ENCODE data around the gene FAM110C.
"Not testable (repeated sequence)": the region's sequence is repeated elsewhere in the genome, so short reads cannot be mapped to it uniquely, and the experiment has no call there.

The FAM110C gene

DNA sequence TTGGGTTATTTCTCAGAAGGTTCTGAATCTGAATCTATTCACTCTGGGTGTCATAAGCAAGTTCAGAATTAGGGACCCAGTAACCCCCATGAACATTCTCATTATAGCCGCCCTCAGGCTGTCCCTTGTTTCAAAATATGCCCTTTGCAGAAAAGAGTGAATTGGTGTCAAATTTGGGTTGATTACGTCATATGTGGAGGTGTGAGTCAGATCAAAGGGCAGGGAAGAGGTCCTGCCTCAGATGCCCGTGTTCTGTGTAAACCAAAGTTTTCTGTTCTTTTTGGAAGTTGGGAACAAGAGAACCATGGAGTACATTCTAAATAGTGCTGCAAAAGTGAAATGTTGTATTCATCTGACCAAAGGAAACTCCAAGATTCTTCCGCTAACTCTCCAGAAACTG lies 5.8 kb downstream of the FAM110C start:
- DNase-seq = no peak

DNA sequence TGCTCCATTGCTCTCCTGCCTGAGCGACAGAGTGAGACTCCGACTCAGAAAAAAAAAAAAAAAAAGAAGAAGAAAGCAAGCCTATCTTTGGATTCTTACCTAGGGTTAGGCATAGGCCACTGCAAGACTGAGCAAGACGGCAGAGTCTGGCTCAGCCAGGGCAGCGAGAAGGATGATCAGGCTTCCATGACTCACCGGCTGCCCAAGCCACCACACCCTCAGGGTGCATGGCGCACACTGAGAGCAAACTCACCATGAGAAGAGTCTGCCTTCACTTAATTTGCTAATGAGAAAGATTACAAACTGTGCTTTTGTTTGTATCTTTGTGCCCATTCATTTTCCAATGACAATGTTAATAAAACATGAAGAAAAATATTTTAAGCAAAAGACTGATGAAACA lies 8.2 kb downstream of the FAM110C start:
- DNase-seq = no peak

DNA sequence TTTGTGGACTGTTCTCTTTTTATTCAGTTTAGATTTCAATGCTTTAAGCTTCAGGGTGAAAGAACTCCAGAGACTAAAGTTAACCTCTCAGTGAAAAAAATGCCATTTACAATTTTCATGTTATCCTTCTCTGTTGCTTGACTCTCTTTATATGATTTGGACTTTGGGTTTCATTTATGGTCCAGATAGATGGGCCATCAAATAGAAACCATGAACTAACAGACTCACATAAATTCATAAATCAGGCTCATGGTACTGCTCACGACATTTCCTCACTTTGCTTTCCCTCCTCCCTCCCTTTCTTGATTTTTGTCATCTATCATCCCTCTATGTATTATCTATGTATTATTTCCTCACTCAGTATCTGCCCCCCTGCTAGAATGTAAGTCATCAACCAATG lies 10.0 kb downstream of the FAM110C start:
- no peak for DNase-seq

DNA sequence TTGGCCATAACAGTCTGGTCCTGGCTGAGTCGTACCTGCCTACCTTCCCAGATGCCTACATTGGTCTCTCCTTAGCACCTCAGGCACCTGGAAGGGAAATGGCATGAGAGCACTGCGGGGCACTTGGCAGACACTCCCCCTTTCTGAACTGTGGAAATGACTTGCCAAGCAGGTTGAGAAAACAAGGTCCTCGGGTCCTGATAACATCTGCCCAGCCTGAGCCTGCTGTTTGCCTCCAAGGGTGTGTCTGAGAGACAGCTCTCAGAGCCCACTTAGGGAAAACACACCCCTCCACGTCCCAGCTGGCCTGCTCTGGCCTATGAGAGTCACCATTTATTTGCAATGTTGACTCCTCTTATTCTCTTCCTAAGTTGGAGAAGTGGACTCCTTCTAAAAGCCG lies 10.5 kb downstream of the FAM110C start:
- no peak for DNase-seq

DNA sequence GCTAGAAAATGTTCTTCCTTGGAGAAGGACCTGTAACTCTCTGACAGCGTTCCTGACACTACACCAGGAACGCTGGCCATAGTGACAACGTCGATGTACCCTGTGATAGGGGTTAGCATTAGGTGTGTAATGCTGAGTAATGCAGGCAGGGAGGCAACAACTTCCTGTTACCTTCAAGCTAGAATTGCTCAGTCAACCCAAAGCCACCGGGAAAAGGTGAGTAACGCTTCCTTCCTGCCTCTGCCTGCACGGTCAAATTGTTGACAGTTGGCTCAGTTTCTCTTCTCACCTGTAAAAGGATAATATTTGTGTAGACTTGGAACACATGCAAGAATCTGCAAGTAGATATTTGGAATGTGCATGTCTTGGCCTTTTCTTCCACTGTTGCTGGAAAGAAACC lies 12.7 kb downstream of the FAM110C start:
- no peak for DNase-seq

DNA sequence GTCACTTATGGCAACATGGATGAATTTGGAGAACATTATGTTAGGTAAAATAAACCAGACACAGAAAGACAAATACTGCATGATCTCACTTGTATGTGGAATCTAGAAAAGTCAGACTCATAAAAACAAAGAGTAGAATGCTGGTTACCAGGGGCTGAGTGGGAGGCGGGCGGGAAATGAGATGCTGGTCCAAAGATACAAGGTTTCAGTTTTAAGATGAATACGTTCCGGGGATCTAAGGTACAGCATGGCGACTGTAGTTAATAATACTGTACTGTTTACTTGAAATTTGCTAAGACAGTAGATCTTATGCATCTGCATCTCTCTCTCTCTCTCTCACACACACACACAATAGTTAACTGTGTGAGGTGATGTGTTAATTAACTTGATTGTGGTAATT lies 14.2 kb downstream of the FAM110C start:
- DNase-seq = no peak

DNA sequence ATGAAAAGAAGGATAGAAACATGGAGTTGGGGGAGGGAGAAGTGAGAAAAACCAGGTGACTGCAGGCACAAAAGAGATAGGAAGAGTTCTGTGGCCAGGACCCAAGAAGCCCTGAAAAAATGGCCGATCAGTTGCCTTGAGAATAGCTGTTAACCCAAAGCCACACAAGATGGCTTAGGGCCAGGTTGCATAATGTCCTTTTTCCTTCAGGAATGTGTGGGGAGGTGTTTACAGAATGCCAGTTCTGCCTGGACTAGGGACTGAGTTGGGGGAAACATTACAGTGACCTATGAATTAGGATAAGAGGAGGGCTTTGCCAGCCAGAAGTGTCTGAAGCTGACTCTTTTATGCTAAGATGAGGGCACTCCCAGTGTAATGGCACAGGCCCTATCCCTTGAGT lies 17.1 kb downstream of the FAM110C start:
- no peak for DNase-seq

DNA sequence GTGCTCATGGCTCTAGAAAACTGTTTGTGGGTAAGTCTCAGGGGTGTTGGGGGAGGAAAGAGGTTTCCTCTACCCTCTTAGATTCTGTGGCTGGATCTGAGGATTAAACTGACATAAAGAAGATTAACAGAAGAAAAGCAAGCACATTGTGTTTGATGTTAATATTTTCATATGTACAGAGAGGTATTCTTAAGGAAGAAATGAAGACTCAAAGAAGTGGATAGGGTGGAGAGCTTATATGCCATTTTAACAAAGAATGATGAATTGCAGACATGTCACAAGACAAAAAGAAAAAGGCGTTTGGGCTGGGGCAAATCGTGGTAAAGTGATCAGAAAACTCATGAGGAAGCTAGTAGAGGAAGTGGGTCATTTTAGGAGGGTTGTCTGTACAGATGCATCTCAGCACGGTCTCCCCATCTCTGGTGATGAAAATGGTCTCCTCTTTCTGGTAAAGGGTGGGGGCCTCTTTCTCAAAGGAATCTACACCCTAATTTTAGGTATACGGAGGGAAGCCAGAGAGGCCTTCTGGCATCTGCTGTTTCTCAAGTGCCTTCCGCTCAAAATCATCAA lies 17.8 kb downstream of the FAM110C start:
- DNase-seq = no peak

DNA sequence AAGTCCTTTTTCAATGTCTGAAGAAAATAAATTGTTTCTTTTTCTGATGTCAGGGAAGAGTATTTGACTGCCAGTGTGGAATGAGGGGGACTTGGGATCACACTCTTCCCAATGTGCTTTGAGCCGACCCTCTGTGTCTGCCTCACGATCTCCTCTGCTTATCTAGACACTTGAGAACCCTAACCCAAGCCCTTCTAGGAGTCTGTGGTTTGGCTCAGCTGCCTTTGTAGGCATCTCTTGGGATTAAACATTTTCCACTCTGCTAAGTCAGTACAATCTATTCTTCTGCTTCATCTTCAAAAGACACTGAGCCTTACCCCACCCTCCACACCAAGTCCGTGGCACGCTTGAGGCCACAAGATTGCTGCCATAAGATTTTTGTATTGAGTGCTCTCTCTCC lies 19.4 kb downstream of the FAM110C start:
- DNase-seq = no peak

DNA sequence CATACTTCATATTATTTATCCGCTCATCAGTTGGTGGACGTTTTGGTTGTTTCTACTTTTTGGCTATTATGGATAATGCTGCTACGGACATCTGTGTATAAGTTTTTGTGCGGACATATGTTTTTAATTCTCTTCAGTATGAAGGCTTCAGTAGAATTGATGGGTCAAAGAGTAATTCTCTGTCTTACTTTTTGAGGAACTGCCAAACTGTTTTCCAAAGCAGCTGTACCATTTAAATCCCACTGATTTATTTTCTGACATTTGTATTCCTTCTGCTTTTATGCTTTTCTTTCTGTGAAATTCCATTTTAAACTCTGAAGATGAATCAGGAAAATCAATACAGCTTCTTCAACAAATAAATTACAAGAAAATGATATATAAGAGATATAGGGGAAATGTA lies 20.8 kb downstream of the FAM110C start:
- no peak for DNase-seq

DNA sequence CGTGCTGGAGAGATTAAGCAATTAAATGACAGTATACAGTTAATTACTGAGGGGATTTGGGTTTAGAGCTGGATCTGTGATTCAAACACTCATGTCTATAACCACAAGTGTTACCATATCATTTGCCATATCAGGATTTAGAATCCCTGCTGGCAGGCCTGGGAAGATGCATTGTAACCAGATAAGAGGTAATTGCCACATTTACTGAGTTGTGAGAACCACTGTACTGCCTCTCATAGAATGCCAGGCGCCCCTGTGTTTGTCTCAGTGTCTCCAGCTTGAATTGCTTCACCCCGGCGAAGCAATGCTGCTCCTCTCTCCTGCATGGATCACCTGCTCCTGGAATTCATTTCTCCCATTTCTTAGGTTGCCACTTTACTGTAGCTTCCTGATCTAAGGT lies 21.7 kb downstream of the FAM110C start:
- DNase-seq = not testable (repeated sequence)

DNA sequence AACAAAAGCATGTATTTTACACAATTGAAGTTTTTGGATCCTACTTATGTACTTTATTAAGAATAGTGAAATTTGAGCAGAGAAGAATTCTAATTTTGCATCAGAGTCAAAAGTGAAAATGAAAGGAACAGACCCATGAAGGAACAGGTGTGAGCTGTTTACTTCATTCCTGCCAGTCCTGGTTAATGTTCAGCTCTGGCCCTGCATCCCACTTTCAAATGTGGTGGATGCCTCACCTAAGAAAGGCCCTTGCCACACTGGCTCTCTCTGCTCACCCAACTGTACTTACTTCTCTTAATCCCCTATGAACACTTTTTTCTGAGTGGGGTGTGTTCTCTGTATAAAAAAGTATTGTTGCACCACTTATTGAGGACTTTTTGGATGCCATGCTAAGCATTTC lies 22.2 kb downstream of the FAM110C start:
- DNase-seq = no peak

DNA sequence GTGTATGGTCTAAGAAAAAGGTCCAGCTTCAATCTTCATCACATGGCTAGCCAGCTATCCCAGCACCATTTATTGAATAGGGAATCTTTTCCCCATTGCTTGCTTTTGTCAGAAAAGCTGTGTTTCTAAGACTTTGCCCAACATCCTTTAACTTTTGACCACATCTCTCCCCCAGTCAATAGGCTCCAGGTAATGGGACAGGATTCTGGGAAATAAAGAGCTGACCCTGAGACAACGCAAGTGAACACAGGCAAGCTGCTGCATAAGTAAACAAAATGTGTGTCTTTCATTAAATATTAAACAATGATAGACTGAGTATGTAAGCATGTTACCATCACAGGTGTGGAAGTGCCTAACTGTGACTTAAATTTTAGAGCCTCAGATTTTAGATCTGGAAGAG lies 23.0 kb downstream of the FAM110C start:
- DNase-seq = no peak

DNA sequence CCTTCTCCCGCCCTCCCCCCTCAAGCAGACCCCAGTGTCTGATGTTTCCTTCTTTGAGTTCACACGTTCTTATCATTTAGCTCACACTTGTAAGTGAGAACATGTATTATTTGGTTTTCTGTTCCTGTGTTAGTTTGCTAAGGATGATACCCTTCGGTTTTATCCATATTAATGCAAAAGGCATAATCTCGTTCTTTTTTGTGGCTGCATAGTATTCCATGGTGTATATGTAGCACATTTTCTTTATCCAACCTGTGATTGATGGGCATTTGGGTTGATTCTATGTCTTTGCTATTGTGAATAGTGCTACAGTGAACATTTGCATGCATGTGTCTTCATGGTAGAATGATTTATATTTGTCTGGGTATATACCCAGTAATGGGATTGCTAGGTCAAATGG lies 24.1 kb downstream of the FAM110C start:
- not testable (repeated sequence) for DNase-seq

DNA sequence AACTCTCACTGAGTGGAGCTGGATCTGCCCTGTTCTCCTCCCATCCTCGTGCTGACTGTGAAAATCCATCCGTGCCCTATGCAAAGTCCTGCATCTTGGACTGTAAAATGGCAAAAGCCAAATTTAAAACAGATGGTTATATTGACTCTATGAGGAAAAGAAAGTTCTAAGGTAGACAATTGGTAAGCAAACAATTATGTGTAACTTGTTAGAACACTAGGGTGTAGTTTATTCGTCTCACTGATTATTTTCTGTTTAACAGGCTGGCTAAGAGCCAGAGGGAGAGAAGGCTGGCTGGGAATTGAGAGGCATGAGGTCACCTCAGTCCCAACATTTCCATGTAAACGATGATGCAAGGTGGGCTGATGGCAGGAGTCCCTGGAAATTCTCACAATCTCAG lies 26.0 kb downstream of the FAM110C start:
- DNase-seq = not testable (repeated sequence)

DNA sequence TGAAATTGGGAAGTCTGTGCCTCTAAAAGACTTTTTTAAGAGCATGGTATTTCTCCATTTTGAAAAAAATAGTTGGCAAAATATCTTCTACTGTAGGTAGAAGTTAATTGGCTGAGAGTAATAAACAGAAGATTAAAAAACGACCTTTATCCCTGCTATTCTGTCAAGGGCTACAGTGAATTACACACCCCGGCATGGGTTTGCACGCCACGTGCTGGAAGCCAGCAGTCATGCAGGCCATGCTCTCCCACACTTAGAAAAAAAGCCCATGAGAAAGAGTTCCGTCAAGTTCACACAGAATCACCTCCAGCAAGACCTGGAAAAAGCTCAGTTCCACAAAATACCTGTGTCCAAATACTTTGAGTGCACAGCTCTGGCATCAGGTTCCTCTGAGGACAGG lies 26.8 kb downstream of the FAM110C start:
- no peak for DNase-seq

DNA sequence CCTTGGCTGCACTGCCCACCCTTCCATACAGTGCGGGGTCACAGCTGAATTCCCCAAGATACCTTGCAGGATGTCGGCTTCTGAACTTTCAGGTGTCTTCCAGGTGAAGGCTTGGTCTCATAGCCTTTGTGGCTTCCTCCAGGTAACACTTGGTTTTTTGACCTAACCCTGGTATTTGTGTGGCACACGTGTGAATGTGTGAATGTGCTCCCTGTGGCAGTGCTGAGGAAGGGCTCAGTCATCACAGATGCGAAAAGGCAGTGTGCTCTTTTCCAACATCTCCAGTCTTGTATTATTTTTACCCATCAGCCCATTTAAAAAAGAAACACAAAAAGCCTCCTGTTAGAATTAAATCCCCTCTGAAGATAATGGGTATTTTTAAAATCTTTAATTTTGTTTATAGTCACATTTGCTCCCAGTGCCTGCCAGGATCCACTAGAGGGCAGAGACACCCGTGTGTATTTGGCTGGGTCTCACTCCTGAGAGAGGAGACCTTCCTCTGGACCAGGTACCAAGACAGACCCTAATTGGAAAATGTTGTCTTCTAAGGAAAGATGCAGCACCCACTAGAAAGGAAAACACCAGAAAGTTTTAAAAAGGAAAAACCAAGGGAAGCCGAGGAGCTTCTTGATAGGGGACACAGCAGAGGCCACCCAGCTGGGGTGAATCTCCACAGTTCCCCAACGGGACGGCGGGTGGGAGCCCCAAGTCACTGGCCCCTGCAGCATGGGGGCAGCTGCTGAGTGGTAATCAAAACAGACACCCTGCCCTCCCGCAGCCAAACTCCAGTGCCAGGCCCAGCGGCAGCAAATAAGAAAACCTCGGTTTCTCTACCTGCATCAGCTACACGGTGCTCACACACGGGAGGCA lies 27.7 kb downstream of the FAM110C start:
- DNase-seq = no peak

DNA sequence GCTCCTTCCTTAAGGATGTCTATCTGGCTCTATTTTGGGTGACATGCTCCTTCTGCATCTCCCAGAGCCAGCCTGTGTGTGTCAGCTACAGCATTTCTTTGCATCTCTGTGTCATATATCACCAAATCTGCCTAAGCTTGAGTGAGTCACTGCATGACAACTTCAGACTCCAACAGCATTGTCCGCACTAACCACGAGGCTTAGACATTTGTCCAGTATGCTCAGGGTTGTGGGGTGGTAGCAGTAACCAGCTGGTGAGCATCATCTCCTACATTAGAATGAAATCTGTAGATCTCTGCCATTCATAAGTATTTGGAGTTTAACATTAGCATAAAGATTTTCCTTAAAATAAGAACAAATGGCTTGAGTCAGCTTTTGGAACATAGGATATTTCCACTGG lies 30.4 kb downstream of the FAM110C start:
- not testable (repeated sequence) for DNase-seq

DNA sequence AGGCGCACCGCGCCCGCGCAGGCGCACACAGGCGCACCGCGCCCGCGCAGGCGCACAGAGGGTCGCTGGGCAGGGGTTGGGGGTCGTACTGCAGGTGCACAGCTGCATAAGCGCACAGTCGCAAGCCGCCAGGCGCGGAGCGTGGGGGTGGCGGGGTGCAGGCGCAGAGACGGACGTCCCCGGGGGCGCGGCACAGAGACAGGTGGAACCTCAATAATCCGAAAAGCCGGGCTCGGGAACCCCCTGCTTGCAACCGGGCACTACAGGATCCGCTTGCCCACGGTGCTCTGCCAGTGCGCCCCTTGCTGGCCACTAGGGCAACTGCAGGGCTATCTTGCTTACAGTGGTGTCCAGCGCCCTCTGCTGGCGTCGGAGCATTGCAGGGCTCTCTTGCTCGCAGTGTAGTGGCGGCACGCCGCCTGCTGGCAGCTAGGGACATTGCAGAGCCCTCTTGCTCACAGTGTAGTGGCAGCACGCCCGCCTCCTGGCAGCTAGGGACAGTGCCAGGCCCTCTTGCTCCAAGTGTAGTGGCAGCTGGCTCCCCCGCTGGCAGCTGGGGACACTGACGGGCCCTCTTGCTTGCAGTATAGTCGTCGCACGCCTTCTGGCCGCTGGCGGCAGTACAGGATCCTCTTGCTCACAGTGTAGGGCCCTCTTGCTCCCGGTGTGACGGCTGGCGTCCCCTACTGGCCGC lies 34.9 kb downstream of the FAM110C start:
- DNase-seq = peak; percentile 59

DNA sequence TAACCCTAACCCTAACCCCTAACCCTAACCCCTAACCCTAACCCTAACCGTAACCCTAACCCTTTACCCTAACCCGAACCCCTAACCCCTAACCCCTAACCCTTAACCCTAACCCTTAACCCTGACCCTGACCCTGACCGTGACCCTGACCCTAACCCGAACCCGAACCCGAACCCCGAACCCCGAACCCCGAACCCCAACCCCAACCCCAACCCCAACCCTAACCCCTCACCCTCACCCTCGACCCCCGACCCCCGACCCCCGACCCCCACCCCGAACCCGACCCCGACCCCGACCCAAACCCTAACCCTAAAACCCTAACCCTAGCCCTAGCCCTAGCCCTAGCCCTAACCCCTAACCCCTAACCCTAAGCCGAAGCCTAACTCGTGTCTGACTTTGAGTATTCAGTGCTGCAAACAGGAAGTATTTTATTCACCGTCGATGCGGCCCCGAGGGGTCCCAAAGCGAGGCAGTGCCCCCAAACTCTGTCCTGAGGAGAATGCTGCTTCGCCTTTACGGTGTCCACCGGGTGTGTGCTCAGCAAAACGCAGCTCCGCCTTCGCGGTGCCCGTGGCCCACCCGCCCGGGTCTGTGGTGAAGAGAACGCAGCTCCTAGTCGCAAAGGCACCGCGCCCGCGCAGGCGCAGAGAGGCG lies 36.0 kb downstream of the FAM110C start:
- peak; percentile 18 for DNase-seq

Data from NCI-H1694 treated with DMSO at 0.1 percent for 48 hours (cell line).